ENCODE measurements around the gene KREMEN2.
"Not testable (repeated sequence)": the region's sequence is repeated elsewhere in the genome, so short reads cannot be mapped to it uniquely, and the experiment has no call there.

The KREMEN2 gene

DNA sequence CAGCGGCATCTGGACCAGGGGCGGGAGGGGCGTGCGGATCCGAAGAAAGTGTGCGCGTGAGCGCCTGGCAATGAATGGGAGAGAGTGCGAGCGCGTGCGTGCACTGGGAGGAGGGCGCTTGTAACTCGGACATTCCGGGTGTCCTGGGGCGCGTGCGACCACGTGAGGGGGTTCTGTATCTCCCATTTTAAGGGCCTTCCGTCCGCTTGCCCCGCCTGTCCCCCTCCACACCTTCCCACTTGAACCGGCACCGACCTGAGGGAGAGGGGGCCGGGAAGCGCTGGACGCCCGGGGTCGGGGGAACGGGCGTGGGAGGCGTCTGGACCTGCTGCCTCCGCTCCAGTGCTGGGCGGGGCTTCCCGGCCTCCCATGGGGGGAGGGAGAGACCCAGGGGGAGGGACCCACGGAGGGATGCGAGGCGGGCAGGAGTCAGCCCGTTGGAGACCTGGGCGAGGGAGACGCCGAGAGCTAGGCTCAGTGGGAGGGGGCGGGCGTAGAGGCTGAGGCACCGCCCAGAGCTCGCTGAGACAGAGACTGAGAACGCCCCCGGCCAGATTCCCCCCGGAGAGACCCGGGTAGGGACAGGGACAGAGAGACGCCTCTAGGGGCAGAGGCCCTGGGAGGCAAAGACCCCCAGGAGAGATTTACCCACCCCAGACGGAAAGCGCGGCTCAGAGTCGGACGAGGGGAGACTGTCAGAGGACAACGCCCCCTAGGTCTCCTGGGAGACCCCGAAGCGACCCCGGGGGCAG, at the start of gene KREMEN2:
Gene KREMEN2 (plus strand): TSS at position 553 of the 752 bp plus-strand sequence. CDS start 246 bp downstream, outside the sequence.
- DNase-seq = peak; percentile 30

DNA sequence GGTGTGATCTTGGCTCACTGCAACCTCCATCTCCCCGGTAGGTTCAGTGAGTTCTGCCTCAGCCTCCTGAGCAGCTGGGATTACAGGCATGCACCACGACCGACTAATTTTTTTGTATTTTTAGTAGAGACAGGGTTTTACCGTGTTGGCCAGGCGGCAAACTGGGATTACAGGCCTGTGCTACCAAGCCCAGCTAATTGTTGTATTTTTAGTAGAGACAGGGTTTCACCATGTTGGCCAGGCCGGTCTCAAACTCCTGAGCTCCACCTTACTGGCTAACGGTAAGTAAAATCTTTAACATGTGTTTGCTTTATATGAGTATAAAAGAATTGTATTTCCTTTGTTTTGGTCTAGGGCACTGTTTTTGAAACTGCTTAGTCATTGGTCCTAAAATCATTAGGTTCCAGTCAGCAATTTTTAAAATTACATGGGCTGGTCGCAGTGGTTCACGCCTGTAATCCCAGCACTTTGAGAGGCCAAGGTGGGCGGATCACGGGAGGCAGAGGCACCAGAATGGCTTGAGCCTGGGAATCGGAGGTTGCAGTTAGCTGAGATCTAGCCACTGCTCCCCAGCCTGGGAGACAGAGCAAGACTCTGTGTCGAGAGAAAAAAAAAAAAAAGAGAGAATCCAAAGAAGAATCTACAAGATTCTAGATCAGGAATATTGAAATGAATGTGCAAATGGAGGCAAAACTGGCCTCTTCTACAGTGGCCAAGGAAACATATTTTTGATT, 48.7 kb upstream of the KREMEN2 start:
- DNase-seq = no peak

DNA sequence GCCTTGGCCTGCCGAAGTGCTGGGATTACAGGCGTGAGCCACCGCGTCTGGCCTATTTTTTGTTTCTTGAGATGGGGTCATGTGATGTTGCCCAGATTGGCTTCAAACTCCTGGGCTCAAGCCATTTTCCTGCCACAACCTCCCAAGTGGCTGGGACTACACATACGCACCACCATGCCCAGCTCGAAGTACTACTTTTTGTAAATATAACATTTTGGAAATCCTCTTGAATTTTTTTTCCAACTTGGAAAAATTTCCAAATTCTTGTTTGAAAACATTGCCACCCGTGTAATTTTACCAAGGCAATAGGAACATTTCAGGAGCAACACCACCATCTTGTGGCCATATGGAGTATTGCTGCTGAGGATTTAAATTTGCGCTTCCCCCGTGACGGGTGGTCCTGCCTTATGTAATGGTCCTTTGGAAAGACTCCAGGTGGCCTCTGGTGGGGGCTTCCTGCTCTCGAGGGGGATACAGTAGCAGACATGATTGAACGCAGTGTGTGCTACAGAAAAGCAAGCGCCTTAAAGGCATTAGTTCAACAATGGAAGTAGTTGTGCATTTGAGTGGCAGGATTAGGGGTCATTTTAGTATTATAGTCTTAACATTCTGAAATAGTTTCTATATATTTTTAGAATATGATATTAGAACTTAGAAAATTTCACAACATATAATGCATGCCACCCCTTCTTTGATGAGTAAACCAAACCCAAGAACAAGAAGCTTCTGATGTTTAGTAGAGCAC, 44.4 kb upstream of the KREMEN2 start:
- DNase-seq = peak; percentile 17

DNA sequence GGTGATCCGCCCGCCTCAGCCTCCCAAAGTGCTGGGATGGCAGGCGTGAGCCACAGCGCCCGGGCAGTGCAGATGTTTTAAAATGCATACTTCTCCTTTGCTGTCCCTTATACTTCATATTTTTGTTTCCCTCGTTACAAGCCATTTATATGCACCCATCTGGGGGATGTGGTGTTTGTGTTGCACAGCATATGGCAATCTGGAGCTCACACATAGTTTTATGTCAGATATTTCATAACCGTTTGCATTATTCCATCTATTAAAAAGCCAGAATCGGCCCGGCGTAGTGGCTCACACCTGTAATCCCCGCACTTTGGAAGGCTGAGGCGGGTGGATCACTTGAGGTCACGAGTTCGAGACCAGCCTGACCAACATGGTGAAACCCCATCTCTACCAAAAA, 40.6 kb upstream of the KREMEN2 start:
- no peak for DNase-seq

DNA sequence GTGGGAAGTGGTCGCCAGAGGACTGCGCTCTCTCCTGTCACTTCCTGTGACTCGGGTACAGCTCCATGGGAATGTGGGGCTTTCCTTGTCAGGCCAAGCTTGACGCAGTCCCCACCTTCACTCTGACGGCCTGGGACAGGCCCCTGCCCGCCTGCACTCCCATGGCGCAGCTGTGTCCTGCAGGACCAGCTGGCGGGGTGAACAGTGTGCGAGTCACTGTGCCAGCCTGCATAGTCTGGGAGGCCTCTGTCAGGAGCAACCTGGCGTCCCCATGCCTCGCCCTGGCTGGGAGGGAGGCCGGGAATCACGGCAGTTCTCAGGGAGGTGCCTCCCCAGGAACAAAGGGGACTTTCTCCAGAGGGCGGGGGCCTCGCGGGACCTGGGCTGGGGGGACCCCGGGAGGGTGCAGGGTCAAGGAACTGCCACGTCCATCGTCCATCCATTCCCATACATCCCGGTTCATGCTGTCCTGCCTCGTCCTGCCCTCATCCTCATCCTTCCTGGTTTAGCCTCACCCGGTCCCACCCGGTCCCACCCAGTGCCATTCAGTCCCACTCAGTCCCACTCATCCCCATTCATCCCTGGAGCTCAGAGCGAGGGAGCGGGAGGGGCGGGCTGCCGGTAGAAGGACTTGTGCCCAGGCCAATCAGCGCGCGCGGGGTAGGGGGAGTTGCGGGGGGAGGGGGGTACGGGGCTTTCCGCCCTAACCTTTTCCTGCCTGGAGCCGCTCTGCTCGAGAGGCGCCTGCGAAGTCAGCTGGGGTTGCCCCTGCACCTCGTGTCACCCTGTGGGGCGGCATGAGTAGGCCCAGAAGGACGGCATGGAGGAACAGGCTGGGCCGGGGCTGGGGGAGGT, 38.9 kb upstream of the KREMEN2 start:
- peak; percentile 40 for DNase-seq

DNA sequence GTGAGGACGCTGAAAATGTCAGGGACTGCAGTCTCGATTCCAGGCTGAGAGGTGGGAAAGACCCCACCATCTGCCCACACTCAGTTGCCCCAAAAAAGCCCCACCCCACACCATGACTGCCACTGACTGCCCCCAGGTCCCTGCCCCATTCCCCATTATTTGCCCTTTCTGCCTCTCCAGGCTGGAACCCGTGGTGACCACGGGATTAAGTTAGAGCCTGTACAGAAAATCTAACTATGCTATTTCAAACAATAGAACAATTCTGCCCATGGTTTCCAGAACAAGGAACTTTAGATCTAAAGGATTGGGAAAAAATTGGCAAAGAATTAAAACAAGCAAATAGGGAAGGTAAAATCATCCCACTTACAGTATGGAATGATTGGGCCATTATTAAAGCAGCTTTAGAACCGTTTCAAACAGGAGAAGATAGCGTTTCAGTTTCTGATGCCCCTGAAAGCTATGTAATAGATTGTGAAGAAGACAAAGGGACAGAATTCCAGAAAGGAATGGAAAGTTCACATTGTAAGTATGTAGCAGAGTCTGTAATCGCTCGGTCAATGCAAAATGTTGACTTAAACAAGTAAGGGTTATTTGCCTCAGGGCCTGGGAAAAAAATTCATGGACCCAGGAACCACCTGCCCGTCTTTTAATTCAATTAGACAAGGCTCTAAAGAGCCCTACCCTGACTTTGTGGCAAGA, 38.0 kb upstream of the KREMEN2 start:
- DNase-seq = no peak

GRCh38 chr16:2926650-2926999, 37.5 kb upstream of the KREMEN2 start:
- DNase-seq = no peak

GRCh38 chr16:2927010-2927646, 36.9 kb upstream of the KREMEN2 start:
- DNase-seq = peak; percentile 70

GRCh38 chr16:2928151-2928550, 35.9 kb upstream of the KREMEN2 start:
- DNase-seq = not testable (repeated sequence)

DNA sequence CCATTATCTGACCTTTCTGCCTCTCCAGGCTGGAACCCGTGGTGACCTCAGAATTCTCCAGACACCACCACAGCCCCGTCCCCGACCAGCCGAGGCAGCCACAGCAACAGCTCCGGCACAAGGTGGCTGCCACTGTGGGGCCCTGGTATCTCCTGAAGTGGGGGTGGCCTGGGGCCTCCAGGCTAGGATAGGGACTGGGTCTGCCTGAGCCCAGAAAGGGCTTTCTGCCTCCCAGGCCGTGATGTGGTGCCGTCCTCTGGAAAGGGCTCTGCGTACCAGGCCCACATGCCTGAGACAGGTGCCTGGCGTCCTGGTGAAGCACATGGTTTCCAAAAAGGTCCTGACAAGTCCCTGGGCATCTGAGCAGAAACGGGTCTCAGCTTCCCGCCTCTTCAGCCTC, 35.3 kb upstream of the KREMEN2 start:
- no peak for DNase-seq

- no peak for DNase-seq
Measured at GRCh38 chr16:2929693-2930092, 34.4 kb upstream of the KREMEN2 start.

DNA sequence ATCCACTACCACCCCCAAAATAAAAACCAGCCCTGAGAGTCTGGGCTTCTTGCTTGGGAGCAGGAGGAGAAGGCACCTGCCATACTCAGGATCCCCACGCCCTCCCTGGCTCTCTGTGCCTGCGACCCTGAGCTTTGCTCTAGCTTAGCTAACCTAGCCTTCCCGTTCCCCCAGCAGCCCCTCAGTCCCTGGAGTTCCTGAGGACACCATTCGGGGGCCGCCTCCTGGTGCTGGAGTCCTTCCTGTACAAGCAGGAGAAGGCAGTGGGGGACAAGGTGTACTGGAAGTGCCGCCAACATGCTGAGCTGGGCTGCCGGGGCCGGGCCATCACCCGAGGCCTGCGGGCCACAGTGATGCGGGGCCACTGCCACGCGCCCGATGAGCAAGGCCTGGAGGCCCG, 33.8 kb upstream of the KREMEN2 start:
- DNase-seq = no peak

- DNase-seq = not testable (repeated sequence)
Measured at GRCh38 chr16:2931231-2931914, 32.7 kb upstream of the KREMEN2 start.

DNA sequence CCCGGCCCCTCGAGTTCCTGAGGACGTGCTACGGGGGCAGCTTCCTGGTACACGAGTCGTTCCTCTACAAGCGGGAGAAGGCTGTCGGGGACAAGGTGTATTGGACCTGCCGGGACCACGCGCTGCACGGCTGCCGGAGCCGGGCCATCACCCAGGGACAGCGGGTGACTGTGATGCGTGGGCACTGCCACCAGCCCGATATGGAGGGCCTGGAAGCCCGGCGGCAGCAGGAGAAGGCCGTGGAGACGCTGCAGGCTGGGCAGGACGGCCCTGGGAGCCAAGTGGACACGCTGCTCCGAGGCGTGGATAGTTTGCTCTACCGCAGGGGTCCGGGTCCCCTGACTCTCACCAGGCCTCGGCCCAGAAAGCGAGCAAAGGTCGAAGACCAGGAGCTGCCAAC, 30.9 kb upstream of the KREMEN2 start:
- no peak for DNase-seq

GRCh38 chr16:2933701-2934100, 30.4 kb upstream of the KREMEN2 start:
- DNase-seq = no peak

GRCh38 chr16:2934450-2934849, 29.6 kb upstream of the KREMEN2 start:
- no peak for DNase-seq

- DNase-seq = no peak
Measured at GRCh38 chr16:2936436-2937011, 27.6 kb upstream of the KREMEN2 start.

GRCh38 chr16:2937170-2937569, 26.9 kb upstream of the KREMEN2 start:
- no peak for DNase-seq

DNA sequence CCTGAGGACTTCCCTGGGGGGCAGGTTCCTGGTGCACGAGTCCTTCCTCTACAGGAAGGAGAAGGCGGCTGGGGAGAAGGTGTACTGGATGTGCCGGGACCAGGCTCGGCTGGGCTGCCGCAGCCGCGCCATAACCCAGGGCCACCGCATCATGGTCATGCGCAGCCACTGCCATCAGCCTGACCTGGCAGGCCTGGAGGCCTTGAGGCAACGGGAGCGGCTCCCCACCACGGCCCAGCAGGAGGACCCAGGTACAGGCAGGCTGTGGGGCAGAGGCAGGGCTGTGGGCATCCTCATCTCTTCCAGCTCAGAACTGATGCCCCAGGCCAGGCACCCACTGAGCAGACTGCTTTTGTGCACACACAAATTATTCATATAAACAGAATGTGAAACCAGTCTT, 25.9 kb upstream of the KREMEN2 start:
- no peak for DNase-seq

DNA sequence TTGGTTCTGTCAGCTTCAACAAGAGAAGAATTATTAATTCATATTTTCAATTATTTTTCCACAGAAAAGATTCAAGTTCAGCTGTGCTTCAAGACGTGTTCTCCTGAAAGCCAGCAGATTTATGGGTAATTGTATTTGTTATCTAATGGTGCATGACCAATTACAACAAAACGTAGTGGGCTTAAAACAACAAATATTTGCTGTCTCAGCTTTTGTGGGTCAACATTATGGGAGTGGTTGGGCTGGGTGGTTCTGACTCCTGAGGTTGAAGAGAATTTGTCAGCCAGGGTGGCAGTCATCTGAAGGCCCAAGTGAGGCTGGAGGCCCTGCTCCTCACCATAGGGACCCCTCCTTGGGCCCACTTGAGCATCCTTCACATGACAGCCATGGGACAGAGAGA, 24.1 kb upstream of the KREMEN2 start:
- no peak for DNase-seq

DNA sequence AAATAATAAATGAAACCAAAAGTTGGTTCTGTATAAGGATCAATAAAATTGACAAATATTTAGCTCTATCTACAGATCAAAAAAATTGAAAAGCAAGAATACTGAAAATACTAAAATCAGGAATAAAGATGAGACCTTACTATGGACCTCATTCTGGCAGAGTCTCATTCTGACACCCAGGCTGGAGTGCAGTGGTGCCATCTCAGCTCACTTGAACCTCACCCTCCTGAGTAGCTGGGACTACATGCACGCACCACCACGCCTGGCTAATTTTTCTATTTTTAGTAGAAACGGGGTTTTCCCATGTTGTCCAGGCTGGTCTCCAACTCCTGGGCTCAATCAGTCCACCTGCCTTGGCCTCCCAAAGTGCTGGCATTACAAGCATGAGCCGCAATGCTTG, 22.0 kb upstream of the KREMEN2 start:
- no peak for DNase-seq

All from NCI-H1694 treated with DMSO at 0.1 percent for 48 hours (cell line).